ENCODE data around the gene RC3H2. TPM values are rescaled to one million over a fixed set of nuclear protein-coding genes. Genes with fewer than 3 reads are reported as not detected.
A peak's percentile ranks its signal among the peaks of the same experiment; 100 is the strongest.
"Not testable (repeated sequence)": the region's sequence is repeated elsewhere in the genome, so short reads cannot be mapped to it uniquely, and the experiment has no call there.

RC3H2 gene
- total RNA-seq, 1 donor from 2014 or later, result 25.1 TPM

DNA sequence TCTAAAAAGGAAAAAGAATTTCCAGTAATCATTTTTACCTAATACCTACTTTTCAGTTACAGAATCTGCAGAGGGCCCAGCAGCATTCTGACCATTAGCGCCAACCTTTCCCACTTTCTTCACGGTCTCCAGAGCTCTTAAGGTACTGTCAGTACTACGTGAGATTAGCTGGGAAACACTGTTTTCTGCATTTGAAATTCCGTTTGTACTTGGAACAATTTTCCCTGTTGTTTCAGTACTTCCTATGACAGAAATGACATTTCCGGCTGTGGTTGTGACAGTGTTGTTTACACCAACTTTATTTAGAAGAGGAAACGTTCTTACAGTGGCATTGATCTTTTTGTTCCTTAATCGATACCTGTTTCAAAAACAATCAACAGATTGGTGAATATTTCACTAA, 39.9 kb downstream of the RC3H2 start:
- Histone ChIP-seq H3K4me3 (no peak overlapping the region), H3K27me3 (no peaks in the 10 kb centered on the region), H3K4me1 (no peaks in the 10 kb centered on the region), H3K9me3 (no peaks in the 10 kb centered on the region), H3K36me3 (peaks cover 7 to 16% of the 10 kb centered on the region in 2 donors), H3K27ac (no peak overlapping the region)
- intact Hi-C loops (cut with DNase I), result no loop called here
- TF ChIP-seq, protein P1, sequence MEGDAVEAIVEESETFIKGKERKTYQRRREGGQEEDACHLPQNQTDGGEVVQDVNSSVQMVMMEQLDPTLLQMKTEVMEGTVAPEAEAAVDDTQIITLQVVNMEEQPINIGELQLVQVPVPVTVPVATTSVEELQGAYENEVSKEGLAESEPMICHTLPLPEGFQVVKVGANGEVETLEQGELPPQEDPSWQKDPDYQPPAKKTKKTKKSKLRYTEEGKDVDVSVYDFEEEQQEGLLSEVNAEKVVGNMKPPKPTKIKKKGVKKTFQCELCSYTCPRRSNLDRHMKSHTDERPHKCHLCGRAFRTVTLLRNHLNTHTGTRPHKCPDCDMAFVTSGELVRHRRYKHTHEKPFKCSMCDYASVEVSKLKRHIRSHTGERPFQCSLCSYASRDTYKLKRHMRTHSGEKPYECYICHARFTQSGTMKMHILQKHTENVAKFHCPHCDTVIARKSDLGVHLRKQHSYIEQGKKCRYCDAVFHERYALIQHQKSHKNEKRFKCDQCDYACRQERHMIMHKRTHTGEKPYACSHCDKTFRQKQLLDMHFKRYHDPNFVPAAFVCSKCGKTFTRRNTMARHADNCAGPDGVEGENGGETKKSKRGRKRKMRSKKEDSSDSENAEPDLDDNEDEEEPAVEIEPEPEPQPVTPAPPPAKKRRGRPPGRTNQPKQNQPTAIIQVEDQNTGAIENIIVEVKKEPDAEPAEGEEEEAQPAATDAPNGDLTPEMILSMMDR (IDR thresholded peaks at IDR 0.05), result no peak
- DNase-seq (ENCODE audit: low spot score in 2 of 2), result no peak

DNA sequence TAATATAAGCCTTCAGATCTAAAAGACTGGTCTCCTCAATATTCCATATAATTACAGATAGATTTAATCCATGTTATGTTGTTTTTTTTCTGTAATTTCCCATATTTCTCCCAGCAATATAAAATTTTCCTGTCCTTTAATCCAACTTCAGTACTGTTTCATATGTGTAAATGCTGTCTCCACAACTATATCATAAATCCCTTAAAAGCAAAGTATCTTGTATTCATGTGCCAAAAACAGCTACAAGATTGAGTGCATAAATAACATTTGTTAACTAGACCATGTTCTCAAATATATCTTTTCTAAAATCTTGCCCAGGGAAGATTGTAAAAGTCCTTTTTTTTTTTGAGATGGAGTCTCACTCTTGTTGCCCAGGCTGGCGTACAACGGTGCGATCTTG, 41.8 kb downstream of the RC3H2 start:
- intact Hi-C loops (cut with DNase I), result no loop called here
- TF ChIP-seq, protein P1 (IDR thresholded peaks at IDR 0.05), result no peak
- no peak for DNase-seq (ENCODE audit: low spot score in 2 of 2)
- Histone ChIP-seq H3K36me3 (peaks cover 10 to 30% of the 10 kb centered on the region in 2 donors), H3K4me3 (no peak overlapping the region), H3K27me3 (no peaks in the 10 kb centered on the region), H3K4me1 (no peaks in the 10 kb centered on the region), H3K9me3 (no peaks in the 10 kb centered on the region), H3K27ac (no peak overlapping the region)

DNA sequence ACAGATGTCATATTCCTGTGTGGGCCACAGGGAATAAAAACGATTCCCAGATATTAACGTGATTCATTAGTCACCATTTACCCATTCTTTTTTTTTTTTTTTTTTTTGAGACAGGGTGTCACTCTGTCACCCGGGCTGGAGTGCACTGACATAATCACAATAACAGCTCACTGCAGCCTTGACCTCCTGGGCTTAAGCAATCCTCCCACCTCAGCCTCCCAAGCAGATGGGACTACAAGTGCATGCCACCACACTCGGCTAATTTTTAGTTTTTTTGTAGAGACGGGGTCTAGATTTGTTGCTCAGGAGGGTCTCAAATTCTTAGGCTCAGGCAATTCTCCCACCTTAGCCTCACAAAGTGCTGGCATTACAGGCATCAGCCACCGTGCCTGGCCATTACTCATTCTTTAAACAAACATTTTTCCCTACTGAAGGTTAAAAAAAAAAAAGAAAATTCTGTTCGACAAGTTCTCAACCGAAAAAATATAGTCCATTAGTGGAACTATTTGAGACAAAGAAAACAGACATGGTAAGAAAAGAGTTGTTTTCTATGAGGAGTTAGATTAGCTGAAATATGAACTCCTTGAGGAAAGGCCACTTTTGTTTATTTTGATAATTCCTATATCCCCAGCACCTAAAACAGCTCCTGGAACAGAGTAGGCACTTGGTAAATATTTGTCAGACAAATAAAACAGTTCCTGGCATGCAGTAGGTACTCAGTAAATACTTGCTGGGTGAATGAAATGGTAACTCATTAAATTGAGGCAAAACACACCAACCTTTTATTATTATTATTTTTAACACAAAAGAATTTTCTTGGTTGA, 44.6 kb downstream of the RC3H2 start:
- TF ChIP-seq, protein P1 (IDR thresholded peaks at IDR 0.05), result no peak
- Histone ChIP-seq H3K4me3 (no peak overlapping the region), H3K27ac (peak overlapping the region; percentile 2 to 26), H3K36me3 (peaks cover 20 to 58% of the 10 kb centered on the region in 2 donors), H3K4me1 (no peaks in the 10 kb centered on the region), H3K27me3 (no peaks in the 10 kb centered on the region), H3K9me3 (no peaks in the 10 kb centered on the region)
- intact Hi-C loops (cut with DNase I), result no loop called here
- no peak for DNase-seq (ENCODE audit: low spot score in 2 of 2)

DNA sequence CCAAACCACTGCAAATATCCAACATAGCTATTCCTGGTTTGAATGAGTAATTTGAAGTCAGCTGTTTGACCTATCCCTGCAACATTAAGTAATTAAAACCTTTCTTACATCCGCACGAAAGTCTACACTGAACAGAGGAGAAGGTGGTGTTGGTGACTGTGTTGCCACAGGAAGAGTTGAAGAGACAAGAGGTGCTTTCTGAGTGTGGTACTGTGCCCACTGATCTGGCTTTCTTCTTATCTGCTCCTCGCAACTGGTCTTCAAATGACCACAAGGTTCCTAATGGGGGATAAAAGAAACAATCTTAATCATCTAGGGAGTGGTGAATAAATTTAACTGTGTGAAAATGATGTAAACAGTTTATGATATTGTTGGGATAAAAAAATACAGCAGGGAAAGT, 47.3 kb downstream of the RC3H2 start:
- TF ChIP-seq, protein P1 (IDR thresholded peaks at IDR 0.05), result no peak
- DNase-seq (ENCODE audit: low spot score in 2 of 2), result no peak
- no peaks in the 10 kb centered on the region for H3K9me3 ChIP-seq
- no peak overlapping the region for H3K4me3 ChIP-seq
- H3K4me1 ChIP-seq, result no peaks in the 10 kb centered on the region
- no peak overlapping the region for H3K27ac ChIP-seq
- peaks cover 39 to 66% of the 10 kb centered on the region in 2 donors for H3K36me3 ChIP-seq
- H3K27me3 ChIP-seq, result no peaks in the 10 kb centered on the region
- intact Hi-C loops (cut with DNase I), result no loop called here

DNA sequence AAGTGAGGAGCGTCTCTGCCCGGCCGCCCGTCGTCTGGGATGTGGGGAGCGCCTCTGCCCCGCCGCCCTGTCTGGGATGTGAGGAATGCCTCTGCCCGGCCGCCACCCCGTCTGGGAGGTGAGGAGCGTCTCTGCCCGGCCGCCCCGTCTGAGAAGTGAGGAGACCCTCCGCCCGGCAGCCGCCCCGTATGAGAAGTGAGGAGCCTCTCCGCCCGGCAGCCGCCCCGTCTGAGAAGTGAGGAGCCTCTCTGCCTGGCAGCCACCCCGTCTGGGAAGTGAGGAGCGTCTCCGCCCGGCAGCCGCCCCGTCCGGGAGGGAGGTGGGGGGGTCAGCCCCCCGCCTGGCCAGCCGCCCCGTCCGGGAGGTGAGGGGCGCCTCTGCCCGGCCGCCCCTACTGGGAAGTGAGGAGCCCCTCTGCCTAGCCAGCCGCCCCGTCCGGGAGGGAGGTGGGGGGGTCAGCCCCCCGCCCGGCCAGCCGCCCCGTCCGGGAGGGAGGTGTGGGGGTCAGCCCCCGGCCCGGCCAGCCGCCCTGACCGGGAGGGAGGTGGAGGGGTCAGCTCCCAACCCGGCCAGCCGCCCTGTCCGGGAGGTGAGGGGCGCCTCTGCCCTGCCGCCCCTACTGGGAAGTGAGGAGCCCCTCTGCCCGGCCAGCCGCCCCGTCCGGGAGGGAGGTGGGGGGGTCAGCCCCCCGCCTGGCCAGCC, 52.9 kb downstream of the RC3H2 start:
- intact Hi-C loops (cut with DNase I); DNase-seq (ENCODE audit: low spot score in 2 of 2); H3K9me3 ChIP-seq; H3K27ac ChIP-seq; H3K27me3 ChIP-seq; H3K4me1 ChIP-seq; H3K4me3 ChIP-seq: not testable (repeated sequence)
- H3K36me3 ChIP-seq, result peaks cover 52 to 82% of the 10 kb centered on the region in 2 donors

DNA sequence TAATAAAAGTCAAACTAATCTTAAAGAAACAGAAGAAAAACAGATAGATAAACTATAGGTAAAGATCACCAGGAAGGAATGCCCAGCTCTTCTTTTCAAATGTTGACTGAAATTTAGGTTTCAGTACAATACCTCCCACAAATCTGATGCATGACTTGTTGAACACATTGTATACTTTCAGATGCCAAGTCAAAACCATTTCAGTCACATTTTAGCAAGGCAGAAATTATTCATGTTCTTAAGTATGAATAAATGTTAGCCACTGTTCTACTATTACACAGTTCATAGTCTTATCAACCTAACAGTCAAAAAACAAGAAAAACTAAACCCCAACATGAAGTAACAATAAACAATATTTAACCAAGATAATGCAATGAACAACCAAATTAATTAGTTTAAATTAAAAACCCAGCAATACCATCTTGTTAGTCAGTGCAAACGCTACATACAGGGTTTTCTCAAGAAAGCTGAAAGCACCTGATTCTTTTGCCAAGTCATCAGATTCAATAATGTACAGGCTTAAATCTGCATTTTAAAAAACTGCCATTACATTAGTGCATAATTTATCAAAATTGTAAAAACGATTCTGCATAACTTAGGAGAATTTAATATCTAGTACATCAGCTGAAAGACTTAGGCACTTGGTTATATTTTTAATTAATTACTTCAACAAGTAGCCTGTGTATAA, 56.8 kb downstream of the RC3H2 start:
- H3K27ac ChIP-seq, result no peak overlapping the region
- no peak overlapping the region for H3K4me3 ChIP-seq
- H3K36me3 ChIP-seq, result peaks cover 31 to 50% of the 10 kb centered on the region in 2 donors
- no peaks in the 10 kb centered on the region for H3K27me3 ChIP-seq
- no peak for DNase-seq (ENCODE audit: low spot score in 2 of 2)
- TF ChIP-seq, protein P1 (IDR thresholded peaks at IDR 0.05), result no peak
- no peaks in the 10 kb centered on the region for H3K9me3 ChIP-seq
- H3K4me1 ChIP-seq, result no peaks in the 10 kb centered on the region
- intact Hi-C loops (cut with DNase I), result no loop called here
